Testis (tissue), 2 donors: ENCODE measurements around the gene PRPS2.

ENCODE experiments used
- POLR2A ChIP-seq: fragments of 450-650 bp; IDR thresholded peaks from one replicate; pipeline ENCODE4 v1.6.1; 2017; ENCODE audit warnings: antibody characterized with exemption, mild to moderate bottlenecking, moderate library complexity
- TF ChIP-seq, protein P1 (sequence below), 3 experiments: fragments of 450-650 bp in 2 of 3; fragments of 200-600 bp in 1 of 3; sonication (generic) in 1 of 3; IDR thresholded peaks; one replicate each; pipeline ENCODE4 v1.5.1; 2016 to 2019; ENCODE audit warnings: antibody characterized with exemption in 3 of 3, mild to moderate bottlenecking in 2 of 3, moderate library complexity in 1 of 3

DNA sequence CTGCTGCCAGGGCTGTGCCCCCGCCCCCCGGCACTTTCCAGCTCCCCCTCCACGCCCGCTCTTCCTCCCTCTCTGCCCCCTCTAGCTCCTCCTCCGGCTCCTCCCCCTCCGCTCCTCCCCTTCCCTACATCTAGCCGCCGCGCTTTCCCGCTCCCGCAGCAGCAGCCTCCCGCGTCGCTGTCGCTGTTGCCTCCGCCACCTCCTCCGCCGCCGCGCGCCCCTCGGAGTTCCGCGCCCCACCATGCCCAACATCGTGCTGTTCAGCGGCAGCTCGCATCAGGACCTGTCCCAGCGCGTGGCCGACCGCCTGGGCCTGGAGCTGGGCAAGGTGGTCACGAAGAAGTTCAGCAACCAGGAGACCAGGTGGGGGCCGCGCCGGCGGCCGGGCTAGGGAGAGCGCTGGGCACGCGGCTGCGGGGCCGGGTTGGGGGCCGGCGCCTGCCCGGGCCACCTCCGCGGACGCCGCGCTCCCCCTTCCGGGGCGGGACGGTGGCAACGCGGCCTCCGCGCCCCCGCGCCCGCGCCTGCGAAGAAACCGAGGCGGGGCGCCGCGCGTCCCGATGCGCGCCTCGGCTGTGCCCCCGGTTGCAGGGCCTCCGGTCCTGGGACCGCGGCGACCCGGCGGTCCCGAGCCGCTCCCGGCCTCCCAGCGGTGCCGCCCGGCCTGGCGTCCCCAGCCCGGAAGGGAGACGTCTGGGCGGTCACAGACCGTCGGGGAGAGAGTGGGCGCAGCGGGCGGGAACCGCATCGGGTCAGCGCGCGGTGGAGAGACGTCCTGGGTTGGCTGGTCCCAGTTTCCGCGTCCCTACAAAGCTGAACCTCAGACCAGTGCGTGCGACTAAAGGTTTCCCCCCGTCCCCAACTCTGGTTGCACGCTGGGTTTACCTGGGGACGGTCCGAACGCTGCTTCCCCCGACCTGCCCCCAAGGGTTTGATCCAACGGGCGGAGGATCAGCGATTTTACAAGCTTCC lies at the start of gene PRPS2:
- TF ChIP-seq POLR2A = no peak
- TF ChIP-seq, protein P1, sequence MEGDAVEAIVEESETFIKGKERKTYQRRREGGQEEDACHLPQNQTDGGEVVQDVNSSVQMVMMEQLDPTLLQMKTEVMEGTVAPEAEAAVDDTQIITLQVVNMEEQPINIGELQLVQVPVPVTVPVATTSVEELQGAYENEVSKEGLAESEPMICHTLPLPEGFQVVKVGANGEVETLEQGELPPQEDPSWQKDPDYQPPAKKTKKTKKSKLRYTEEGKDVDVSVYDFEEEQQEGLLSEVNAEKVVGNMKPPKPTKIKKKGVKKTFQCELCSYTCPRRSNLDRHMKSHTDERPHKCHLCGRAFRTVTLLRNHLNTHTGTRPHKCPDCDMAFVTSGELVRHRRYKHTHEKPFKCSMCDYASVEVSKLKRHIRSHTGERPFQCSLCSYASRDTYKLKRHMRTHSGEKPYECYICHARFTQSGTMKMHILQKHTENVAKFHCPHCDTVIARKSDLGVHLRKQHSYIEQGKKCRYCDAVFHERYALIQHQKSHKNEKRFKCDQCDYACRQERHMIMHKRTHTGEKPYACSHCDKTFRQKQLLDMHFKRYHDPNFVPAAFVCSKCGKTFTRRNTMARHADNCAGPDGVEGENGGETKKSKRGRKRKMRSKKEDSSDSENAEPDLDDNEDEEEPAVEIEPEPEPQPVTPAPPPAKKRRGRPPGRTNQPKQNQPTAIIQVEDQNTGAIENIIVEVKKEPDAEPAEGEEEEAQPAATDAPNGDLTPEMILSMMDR (IDR thresholded peaks at IDR 0.05) = no peak
